HepG2 (cell line): ENCODE results near the gene SLC35B4. TPM values are rescaled to one million over a fixed set of nuclear protein-coding genes. Genes with fewer than 3 reads are reported as not detected.

Experiments used
- ARID2 ChIP-seq: sonication (generic); formaldehyde crosslinking; IDR thresholded peaks from 2 replicates; pipeline ENCODE4 v1.8.1; 2022; ENCODE audit warnings: mild to moderate bottlenecking, missing genetic modification reagents, borderline replicate concordance
- FOXP1 ChIP-seq, 2 experiments: fragments of 450-650 bp in 1 of 2; IDR thresholded peaks; 2 replicates each; pipeline ENCODE4 v1.6.1; 2017 to 2018; ENCODE audit warnings: antibody characterized with exemption in 1 of 2
- KLF13 ChIP-seq: sonication (generic); formaldehyde crosslinking; IDR thresholded peaks from 2 replicates; pipeline ENCODE4 v1.4.0; 2020; ENCODE audit warnings: mild to moderate bottlenecking, missing genetic modification reagents
- RFX1 ChIP-seq: fragments of 450-650 bp; IDR thresholded peaks from 2 replicates; pipeline ENCODE4 v1.6.1; 2017
- SALL1 ChIP-seq: sonication (generic); formaldehyde crosslinking; IDR thresholded peaks from 2 replicates; pipeline ENCODE4 v1.8.0; 2022; ENCODE audit warnings: mild to moderate bottlenecking, missing genetic modification reagents
- SMARCE1 ChIP-seq: fragments of 450-650 bp; IDR thresholded peaks from 2 replicates; pipeline ENCODE4 v1.6.1; 2017; ENCODE audit warnings: borderline replicate concordance
- YY1 ChIP-seq: IDR thresholded peaks from 2 replicates; pipeline ENCODE4 v1.6.1; 2011; ENCODE audit warnings: low read length, low read depth, moderate library complexity, mild to moderate bottlenecking; ENCODE audit not compliant: insufficient read depth, insufficient replicate concordance
- ZFP37 ChIP-seq: sonication (generic); formaldehyde crosslinking; IDR thresholded peaks from 2 replicates; pipeline ENCODE4 v1.4.0; 2020; ENCODE audit warnings: missing genetic modification reagents, borderline replicate concordance
- ZNF10 ChIP-seq: sonication (generic); formaldehyde crosslinking; IDR thresholded peaks from 2 replicates; pipeline ENCODE4 v1.4.0; 2020; ENCODE audit warnings: mild to moderate bottlenecking, low read depth, missing genetic modification reagents, borderline replicate concordance
- ZNF564 ChIP-seq: sonication (generic); formaldehyde crosslinking; IDR thresholded peaks from 2 replicates; pipeline ENCODE4 v1.8.1; 2023; ENCODE audit warnings: mild to moderate bottlenecking, missing genetic modification reagents
- ZNF768 ChIP-seq: sonication (generic); formaldehyde crosslinking; IDR thresholded peaks from 2 replicates; pipeline ENCODE4 v1.4.0; 2020; ENCODE audit warnings: missing genetic modification reagents
- polyA plus RNA-seq, 8 experiments: library from polyadenylated mRNA; depleted of rRNA in 3 of 8; stranded (reverse) in 7 of 8; unstranded in 1 of 8; fragments of >200 nt; fragmentation: Illumina TruSeq in 4 of 8; extraction: Trizol in 4 of 8; gene quantifications; 2 replicates each; pipeline versions ENCODE4 v1.2.1 to v1.2.3, GENCODE V29; 2011 to 2016; ENCODE audit warnings: low read depth in 4 of 8, missing spikeins in 1 of 8, mixed read lengths in 1 of 8; ENCODE audit not compliant: insufficient read depth in 1 of 8
- total RNA-seq, 5 experiments: library from RNA; depleted of rRNA; stranded (reverse); fragments of >200 nt; fragmentation: Illumina TruSeq; extraction: Trizol; gene quantifications; 2 replicates each; pipeline ENCODE4 v1.2.3, GENCODE V29; 2016; ENCODE audit warnings: low read depth in 1 of 5
- TF ChIP-seq, protein P1 (sequence below): sonication (generic); formaldehyde crosslinking; IDR thresholded peaks from 2 replicates; pipeline ENCODE4 v1.5.1; 2020; ENCODE audit warnings: mild to moderate bottlenecking, missing genetic modification reagents, borderline replicate concordance
- TF ChIP-seq, protein P2 (sequence below): sonication (generic); formaldehyde crosslinking; IDR thresholded peaks from 2 replicates; pipeline ENCODE4 v1.4.0; 2020; ENCODE audit warnings: missing genetic modification reagents
- TF ChIP-seq, protein P3 (sequence below): sonication (generic); formaldehyde crosslinking; conservative IDR thresholded peaks from 2 replicates; pipeline ENCODE4 v1.8.0; 2022; ENCODE audit warnings: mild to moderate bottlenecking, moderate library complexity, missing genetic modification reagents
- TF ChIP-seq, protein P4 (sequence below): IDR thresholded peaks from 2 replicates; pipeline ENCODE4 v1.6.1; 2016; ENCODE audit warnings: mild to moderate bottlenecking
- TF ChIP-seq, protein P5 (sequence below): sonication (generic); formaldehyde crosslinking; IDR thresholded peaks from 2 replicates; pipeline ENCODE4 v1.5.0; 2020; ENCODE audit warnings: missing genetic modification reagents
- TF ChIP-seq, protein P6 (sequence below): sonication (generic); formaldehyde crosslinking; IDR thresholded peaks from 2 replicates; pipeline ENCODE4 v1.5.0; 2020; ENCODE audit warnings: mild to moderate bottlenecking, missing genetic modification reagents

Gene SLC35B4
- total and polyA plus RNA-seq, 2 of the 13 experiments (the other 11 are each of a cell fraction or from before 2014, with no cell fraction given) = 17.1 to 17.8 TPM

DNA sequence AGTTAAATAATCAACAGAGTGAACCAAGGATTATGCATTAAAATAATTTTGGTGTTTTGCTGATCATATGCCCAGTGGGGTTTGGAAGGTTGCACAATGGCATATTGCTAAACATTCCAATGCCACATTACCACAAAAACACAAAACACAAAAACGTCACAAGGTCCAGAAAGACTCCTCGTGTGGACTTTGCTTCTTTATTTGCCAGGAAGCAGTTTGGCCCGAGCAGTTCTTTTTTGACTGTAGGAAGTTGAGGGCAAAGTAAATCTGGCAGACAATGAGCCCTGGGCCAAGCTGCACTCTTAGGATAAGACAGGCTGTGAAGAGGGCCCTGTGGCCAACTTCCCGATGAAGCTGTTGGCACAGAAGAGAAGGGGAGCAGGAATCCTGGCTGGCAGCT, 39.2 kb upstream of the SLC35B4 start (continued):
- TF ChIP-seq, protein P1, sequence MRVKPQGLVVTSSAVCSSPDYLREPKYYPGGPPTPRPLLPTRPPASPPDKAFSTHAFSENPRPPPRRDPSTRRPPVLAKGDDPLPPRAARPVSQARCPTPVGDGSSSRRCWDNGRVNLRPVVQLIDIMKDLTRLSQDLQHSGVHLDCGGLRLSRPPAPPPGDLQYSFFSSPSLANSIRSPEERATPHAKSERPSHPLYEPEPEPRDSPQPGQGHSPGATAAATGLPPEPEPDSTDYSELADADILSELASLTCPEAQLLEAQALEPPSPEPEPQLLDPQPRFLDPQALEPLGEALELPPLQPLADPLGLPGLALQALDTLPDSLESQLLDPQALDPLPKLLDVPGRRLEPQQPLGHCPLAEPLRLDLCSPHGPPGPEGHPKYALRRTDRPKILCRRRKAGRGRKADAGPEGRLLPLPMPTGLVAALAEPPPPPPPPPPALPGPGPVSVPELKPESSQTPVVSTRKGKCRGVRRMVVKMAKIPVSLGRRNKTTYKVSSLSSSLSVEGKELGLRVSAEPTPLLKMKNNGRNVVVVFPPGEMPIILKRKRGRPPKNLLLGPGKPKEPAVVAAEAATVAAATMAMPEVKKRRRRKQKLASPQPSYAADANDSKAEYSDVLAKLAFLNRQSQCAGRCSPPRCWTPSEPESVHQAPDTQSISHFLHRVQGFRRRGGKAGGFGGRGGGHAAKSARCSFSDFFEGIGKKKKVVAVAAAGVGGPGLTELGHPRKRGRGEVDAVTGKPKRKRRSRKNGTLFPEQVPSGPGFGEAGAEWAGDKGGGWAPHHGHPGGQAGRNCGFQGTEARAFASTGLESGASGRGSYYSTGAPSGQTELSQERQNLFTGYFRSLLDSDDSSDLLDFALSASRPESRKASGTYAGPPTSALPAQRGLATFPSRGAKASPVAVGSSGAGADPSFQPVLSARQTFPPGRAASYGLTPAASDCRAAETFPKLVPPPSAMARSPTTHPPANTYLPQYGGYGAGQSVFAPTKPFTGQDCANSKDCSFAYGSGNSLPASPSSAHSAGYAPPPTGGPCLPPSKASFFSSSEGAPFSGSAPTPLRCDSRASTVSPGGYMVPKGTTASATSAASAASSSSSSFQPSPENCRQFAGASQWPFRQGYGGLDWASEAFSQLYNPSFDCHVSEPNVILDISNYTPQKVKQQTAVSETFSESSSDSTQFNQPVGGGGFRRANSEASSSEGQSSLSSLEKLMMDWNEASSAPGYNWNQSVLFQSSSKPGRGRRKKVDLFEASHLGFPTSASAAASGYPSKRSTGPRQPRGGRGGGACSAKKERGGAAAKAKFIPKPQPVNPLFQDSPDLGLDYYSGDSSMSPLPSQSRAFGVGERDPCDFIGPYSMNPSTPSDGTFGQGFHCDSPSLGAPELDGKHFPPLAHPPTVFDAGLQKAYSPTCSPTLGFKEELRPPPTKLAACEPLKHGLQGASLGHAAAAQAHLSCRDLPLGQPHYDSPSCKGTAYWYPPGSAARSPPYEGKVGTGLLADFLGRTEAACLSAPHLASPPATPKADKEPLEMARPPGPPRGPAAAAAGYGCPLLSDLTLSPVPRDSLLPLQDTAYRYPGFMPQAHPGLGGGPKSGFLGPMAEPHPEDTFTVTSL (CRISPR knock-in tag) = no peak; the same call in 1 of the 2 replicates
- TF ChIP-seq ZNF768 (CRISPR knock-in tag) (no peak), ZNF564 (CRISPR knock-in tag) (no peak), ZFP37 (CRISPR knock-in tag) (no peak), YY1 (no peak), SALL1 (peak; percentile 61), FOXP1 (IDR thresholded peaks at IDR 0.05) (no peak), FOXP1 (CRISPR knock-in tag; IDR thresholded peaks at IDR 0.05) (peak; percentile 45; the same call in 1 of the 2 replicates), SMARCE1 (no peak), KLF13 (CRISPR knock-in tag) (no peak), RFX1 (no peak), ARID2 (CRISPR knock-in tag) (no peak), ZNF10 (CRISPR knock-in tag) (no peak)
- TF ChIP-seq, protein P2, sequence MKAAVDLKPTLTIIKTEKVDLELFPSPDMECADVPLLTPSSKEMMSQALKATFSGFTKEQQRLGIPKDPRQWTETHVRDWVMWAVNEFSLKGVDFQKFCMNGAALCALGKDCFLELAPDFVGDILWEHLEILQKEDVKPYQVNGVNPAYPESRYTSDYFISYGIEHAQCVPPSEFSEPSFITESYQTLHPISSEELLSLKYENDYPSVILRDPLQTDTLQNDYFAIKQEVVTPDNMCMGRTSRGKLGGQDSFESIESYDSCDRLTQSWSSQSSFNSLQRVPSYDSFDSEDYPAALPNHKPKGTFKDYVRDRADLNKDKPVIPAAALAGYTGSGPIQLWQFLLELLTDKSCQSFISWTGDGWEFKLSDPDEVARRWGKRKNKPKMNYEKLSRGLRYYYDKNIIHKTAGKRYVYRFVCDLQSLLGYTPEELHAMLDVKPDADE (CRISPR knock-in tag) = no peak
- TF ChIP-seq, protein P3, sequence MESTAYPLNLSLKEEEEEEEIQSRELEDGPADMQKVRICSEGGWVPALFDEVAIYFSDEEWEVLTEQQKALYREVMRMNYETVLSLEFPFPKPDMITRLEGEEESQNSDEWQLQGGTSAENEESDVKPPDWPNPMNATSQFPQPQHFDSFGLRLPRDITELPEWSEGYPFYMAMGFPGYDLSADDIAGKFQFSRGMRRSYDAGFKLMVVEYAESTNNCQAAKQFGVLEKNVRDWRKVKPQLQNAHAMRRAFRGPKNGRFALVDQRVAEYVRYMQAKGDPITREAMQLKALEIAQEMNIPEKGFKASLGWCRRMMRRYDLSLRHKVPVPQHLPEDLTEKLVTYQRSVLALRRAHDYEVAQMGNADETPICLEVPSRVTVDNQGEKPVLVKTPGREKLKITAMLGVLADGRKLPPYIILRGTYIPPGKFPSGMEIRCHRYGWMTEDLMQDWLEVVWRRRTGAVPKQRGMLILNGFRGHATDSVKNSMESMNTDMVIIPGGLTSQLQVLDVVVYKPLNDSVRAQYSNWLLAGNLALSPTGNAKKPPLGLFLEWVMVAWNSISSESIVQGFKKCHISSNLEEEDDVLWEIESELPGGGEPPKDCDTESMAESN (CRISPR knock-in tag) = no peak
- TF ChIP-seq, protein P4, sequence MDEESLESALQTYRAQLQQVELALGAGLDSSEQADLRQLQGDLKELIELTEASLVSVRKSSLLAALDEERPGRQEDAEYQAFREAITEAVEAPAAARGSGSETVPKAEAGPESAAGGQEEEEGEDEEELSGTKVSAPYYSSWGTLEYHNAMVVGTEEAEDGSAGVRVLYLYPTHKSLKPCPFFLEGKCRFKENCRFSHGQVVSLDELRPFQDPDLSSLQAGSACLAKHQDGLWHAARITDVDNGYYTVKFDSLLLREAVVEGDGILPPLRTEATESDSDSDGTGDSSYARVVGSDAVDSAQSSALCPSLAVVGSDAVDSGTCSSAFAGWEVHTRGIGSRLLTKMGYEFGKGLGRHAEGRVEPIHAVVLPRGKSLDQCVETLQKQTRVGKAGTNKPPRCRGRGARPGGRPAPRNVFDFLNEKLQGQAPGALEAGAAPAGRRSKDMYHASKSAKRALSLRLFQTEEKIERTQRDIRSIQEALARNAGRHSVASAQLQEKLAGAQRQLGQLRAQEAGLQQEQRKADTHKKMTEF (CRISPR knock-in tag) = peak; percentile 60; the same call in 1 of the 2 replicates
- TF ChIP-seq, protein P5, sequence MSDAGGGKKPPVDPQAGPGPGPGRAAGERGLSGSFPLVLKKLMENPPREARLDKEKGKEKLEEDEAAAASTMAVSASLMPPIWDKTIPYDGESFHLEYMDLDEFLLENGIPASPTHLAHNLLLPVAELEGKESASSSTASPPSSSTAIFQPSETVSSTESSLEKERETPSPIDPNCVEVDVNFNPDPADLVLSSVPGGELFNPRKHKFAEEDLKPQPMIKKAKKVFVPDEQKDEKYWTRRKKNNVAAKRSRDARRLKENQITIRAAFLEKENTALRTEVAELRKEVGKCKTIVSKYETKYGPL = no peak
- TF ChIP-seq, protein P6, sequence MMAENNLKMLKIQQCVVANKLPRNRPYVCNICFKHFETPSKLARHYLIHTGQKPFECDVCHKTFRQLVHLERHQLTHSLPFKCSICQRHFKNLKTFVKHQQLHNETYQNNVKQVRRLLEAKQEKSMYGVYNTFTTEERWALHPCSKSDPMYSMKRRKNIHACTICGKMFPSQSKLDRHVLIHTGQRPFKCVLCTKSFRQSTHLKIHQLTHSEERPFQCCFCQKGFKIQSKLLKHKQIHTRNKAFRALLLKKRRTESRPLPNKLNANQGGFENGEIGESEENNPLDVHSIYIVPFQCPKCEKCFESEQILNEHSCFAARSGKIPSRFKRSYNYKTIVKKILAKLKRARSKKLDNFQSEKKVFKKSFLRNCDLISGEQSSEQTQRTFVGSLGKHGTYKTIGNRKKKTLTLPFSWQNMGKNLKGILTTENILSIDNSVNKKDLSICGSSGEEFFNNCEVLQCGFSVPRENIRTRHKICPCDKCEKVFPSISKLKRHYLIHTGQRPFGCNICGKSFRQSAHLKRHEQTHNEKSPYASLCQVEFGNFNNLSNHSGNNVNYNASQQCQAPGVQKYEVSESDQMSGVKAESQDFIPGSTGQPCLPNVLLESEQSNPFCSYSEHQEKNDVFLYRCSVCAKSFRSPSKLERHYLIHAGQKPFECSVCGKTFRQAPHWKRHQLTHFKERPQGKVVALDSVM (CRISPR knock-in tag) = no peak
